CD4-positive, alpha-beta T cell treated with Interleukin-15 for 4 hours (primary cell): Measurements from ENCODE around the gene XXYLT1.

Source experiments
- DNase-seq: peaks from one replicate; pipeline ENCODE4 v3.0.0-alpha.2; 2020; ENCODE audit warnings: low spot score

XXYLT1 gene

DNA sequence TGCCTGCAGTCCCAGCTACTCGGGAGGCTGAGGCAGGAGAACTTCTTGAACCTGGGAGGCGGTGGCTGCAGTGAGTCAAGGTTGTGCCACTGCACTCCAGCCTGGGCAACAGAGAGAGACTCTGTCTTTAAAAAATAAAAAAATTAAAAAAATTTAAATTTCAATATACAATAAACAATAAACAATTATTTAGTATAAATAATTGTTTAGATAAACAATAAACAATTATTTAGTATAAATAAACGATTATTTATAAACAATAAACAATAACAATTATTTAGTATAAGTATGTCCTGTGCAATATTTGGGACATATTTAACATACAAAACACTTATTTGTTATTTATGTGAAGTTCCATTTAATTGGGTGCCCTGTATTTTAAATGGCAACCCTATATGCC is 119.6 kb downstream of the XXYLT1 start:
- DNase-seq, result no peak

DNA sequence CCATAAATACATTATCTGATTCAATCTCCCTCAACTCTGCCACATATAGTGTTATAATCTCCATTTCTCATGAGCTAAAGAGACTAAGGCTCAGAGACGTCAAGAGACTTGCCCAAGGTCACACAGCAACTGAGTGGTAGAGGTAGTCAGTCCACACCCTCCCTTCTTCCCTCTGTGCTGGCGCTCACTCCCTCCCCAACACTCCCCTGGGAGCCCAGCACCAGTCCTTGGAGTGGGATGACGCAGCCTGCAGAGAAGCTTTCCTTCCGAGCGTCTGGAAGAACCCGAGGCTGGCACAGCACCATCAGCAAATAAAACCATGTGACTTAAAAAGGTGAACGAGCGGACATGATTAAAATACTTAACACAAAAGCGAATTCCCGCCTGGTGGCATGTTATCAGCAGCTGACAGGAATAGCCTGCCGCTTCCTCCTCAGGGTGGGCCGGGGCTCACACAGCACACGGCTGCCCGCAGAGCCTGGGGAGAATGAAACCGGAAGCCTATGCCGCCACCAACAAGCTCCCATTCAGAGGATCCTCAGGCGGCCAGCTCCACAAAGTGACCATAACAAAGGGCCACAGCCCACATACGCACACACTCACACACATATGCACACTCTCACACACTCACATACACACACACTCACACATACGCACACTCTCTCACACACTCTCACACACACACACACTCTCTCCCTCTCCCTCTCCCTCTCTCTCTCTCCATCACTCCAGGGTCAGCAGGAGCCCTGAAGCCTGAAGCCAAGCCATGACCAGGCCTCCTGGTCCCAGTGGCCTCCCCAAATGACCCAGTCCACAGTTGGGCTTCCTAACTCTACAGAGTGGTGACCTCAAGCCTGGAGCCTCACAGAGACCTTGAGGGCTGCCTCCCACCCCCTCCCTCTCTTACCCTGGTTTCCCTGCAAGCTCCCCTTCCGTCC is 120.5 kb downstream of the XXYLT1 start:
- peak; percentile 12 for DNase-seq

DNA sequence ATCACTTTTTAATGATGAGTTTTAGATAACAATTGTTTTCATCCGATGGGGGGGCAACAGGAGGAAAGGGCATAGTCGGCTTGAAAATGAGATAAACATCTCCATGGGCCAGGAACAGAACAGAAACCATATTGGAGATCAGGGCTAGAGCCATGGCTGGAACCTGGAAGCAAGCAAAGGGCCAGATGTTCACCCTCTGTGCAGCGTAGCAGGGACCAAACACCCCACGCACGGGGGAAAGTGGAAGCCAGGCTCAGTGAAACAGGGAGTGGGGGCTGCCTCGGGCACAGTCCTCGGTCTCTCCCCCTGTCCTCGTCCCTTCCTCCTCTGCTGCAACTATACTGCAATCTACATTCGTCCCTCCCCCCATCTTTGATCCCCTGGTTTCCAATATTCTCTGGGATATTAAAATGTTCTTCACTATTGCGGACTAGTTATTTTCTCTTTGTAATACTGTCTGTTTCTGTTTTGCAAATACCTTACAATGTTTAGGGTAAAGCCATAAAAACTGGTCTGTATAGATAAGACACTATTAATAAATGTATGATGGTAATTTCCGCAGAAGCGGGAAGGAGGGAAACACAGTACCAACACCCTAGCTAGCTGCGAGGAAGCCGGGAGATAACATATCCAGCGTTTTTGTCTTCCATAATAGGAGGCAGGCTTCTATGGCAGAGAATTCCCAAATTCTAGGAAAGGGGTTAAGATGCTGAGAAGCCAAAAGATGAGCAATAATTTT is 121.5 kb downstream of the XXYLT1 start:
- no peak for DNase-seq

DNA sequence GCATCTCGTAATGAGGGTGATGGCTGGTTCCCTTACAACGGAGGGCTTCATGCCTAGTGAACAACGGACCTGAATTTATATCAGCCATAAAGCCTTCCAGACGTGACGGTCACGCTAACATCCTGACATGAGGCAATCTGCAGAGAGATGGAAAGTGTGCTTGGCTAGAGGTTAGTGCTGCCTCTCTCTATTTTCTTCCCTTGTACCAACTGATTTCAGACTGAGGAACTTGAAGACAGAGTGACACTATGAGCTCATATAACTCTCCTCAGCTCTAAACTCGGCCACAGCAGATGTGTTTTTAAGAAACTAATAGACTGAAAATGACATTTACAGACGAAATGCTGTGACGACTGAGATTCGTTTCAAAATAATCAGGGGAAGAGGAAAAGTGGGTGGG is 122.4 kb downstream of the XXYLT1 start:
- no peak for DNase-seq

DNA sequence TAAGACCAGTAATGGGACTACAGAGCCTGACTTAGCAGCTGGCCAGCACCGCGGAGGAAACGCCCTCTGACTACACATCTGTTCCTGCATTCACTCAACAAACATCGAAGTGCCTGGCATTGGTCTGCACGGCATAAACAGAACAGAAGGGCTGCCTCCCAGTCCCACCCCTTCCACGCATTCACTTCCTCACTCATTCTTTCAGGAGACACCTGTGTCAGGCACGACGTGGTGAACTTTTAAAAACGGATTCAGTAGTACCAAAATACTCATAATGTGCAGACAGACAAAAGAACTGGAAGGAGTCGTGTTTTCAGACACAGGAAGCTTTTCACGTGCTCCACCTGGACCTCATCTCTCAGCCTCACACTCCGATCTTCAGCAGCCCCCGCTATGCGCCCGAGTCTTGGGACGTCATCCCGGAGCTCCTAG is 123.3 kb downstream of the XXYLT1 start:
- DNase-seq, result peak; percentile 13

DNA sequence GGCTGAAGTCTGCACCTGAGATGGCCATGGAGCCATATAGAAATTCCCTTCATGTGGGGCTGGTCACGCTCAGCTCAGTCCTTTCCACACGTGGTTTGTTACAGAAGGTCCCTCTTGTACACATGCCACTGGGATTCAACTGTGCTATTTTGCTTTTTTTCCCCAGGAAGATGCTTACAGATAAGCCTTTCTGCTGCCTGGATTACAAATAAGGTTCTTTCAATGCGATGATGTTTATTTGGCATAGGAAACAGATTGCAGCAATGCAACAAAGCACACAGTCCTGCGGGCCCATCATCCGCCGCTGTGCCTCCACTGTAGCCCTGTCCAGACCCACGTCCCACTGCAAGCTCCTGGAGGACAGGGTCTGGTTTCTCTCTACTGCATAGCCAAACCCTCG is 124.8 kb downstream of the XXYLT1 start:
- DNase-seq, result no peak

DNA sequence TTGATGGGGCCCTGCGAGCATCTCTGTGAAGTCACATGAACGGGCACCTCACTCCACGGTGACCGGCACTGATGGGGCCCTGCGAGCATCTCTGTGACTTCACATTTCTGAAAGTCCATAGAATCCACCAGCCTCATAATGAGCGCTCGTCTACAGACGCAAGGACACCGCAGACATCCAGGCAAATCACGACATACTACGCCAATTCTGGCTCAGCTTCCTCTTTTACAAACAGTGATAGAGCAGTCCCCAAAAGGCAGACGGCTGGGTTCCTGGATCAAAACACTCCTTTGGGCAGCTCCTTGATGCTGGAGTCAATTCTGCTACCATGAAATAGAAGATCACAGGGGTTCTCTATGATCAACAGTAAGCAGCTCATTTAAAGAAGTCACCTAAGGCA is 125.4 kb downstream of the XXYLT1 start:
- DNase-seq, result no peak

DNA sequence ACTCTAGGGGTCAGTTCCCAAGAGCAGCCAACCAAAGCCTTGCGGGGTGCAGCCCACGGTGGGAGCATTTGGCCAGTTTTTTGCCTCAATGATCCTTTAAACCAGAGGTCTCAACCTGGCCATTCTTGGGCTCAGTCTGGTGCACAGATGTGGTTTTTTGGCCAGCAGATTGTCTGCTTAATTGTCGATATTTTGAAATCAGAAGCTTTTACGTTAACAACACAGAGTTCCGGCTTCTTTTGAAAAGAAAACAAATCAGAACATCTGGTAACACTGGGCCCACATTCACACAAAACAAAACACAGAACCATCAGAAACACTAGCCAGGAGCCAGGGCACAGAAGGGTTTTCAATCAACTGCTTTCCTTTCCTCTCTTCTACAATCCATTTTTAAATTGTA is 127.7 kb downstream of the XXYLT1 start:
- DNase-seq, result no peak

DNA sequence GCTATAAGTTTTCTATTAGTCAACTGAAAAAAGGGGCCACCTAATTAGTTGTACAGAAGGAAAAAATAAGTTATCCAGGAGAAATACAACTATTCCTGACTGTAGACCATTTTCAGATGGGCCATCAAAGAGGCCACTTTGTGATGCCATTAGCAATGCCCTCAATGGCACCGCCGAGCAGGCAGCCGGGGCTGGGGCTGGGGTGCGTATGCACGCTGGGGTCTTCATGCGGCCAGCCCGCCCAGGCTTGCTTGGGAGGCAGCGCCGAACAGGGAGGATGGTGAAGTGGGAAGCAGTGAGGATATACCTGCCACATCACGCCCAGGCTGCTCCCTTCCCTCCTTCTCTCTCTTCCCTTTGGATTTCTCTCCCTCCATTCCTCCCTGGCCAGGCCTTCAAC is 128.4 kb downstream of the XXYLT1 start:
- DNase-seq, result no peak

DNA sequence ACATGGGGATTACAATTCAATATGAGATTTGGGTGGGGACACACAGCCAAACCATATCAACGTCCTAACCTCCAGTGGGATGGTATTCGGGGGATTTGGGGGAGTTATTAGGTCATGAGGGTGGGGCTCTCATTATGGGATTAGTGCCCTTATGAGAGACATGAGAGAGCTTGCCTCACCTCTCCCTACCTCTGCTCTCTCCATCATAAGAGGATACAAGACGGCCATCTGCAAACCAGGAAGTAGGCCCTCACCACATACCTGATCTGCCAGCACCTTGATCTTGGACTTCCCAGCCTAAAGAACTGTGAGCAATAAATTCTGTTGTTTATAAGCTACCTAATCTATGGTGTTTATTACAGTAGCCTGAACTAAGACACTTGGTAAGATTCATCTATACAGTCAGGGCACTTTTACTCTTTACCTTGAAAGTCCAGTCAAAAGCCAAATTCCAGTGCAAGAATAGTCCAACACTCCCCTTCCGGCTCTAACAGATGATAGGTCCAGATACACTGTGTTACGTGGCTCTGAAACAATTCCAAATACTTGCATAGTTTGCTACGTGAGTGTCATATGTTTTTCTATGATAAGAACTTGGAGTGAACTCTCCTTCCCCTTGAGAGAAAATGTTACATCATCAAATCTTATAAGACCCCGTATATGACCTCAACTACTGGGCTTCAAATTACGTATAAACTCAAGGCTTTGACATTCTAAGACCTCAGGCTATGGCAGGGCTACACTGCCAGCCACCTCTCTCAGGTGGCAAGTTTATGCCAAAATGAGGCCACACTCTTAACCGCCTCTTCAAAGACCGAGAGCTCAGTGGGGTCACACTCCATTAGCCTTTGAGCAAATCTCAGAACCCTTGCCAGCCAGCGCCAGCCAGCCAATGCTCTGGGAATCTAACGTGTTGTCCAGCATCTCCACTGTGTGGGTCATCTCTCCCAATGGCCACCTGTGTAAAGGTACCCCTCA is 129.9 kb downstream of the XXYLT1 start:
- DNase-seq, result no peak

DNA sequence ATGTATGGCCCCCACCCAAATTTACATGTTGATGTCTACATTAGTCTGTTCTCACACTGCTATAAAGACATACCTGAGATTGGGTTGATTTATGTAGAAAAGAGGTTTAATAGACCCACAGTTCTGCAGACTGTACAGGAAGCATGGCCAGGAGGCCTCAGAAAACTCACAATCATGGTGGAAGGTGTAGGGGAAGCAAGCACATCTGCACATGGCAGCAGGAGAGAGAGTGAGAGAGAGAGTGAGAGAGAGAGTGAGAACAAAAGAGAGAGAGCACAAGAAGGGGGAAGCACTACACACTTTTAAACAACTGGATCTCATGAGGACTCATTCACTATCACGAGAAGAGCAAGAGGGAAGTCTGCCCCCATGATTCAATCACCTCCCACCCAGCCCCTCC is 130.5 kb downstream of the XXYLT1 start:
- DNase-seq, result no peak

DNA sequence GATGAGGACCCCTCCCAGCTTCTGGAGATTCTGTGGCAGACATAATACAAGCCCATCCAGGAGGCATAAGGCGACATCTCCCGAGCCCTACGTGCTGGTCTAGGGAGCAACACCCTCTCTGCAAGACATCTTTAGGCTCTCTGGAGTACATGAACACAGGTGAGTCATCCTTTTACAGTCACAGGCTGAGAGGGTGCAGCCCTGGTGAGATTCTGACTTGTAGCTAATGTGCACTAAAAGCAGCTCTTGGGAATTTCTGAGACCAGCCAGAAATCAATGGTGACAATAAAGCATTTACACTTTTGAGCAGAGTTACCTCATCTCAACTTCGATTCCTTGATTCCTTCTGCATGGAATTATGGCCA is 131.1 kb downstream of the XXYLT1 start:
- DNase-seq, result no peak

DNA sequence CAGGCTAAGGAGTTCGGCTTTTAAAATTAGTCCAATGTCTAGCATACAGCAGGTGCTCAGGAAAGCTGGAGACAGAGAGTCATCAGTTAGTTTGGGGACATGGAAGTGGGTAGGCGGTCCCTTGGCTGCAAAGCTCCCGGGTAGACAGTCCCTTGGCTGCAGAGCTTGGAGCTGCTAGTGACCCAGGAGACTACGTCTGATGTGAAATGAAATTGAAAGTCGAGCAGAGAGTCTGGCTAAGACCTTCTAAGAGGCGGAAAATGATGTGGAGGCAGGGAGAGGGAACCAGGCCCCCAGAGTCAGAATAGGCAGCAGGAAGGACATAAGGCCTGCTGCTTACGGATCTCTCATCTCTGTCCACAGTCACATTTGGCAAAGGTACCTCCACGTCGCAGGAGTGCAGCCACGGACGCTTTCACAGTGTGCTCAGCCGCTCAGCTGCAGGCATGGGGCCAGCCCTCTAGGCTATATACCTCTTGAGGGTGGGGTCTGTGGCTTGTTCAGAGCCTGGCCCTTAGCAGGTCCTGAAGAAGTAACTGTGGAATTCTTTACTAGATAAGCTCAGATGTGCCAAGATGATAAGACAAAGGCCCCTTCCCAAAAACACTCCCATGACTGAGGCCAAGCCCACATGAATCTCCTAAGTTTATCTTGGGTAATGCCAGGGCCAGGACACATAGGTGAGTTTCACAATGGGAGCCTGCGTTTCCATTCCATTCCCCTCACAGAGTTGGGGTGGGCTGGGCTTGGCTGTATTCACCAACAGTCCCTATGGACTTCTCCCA is 131.7 kb downstream of the XXYLT1 start:
- no peak for DNase-seq

DNA sequence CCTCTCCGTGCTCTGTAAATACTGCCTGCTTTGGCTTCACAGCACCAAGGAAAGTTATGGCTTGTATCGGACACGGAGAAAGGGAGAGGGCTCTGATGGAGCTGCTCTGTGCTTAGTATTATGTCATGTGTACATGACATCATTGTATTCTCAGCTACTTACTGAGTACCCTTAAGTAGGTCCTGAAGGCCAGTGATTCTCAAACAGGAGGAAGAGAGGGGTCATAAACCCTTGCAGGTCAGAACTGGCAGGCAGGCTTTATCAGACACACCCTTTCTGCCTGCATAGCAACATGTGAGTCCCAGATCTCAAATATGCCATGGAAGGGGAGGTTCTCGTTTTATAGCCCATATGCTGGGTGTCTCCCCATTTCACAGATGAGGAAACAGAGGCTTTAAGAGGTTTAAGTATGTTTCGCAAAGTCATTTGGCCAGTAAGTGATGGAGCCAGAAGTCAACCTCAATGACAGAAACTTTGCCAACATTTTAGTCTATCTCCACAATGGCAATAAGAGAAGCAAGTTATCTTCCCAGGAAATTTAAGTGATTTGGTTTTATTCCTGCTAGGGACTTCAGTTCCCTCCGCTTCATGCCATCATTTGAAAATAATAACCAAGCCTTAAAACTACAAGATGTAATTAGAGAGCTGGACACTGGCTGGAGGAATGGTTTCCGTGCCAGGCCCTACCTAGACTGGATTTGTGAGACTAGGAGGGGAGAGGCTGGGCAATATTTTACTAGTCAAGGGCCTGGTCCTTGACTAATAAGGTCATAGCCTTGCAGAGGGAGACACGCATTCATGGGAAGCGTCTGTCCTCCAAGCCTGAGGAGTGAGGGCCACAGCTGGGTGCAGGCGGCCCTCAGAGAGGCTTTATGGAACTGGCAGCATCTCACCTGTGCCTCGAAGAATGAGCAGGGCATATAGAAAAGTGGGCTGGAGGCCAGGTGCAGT is 133.0 kb downstream of the XXYLT1 start:
- DNase-seq, result no peak

DNA sequence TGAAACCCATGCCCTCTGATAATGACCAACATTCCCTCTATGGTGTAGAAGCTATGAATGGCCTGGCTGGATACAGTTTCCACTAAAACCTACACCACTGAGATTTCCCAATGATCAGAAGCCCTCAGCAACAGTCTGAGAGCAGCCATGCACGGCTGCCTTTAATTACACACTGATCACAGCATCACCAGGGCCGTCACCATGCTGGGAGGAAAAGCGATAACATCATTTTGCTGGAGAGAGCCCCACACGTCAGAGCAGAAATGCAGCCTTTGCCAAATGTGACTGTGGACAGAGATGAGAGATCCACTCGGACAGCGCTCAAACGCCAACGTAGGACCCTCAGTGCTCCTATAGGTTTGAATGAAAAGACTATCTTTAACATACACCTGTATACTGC is 135.0 kb downstream of the XXYLT1 start:
- no peak for DNase-seq

DNA sequence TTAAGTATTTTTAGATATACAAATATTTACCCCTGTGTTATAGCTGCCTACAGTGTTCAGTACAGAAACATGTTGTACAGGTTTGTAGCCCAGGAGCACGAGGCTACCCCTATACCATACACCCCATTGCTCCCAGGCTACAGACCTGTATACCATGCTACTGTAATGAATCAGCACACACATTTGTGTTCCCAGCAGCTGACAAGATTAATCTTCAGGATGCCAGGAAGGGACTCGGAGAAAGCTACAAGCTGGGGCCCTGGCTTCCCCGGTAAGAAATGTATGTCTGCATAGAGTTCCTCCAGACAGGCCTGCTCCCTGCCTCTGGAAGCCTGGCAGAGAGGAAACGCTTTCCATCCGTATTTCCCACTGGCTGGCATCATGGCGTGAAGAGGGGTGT is 136.5 kb downstream of the XXYLT1 start:
- no peak for DNase-seq

DNA sequence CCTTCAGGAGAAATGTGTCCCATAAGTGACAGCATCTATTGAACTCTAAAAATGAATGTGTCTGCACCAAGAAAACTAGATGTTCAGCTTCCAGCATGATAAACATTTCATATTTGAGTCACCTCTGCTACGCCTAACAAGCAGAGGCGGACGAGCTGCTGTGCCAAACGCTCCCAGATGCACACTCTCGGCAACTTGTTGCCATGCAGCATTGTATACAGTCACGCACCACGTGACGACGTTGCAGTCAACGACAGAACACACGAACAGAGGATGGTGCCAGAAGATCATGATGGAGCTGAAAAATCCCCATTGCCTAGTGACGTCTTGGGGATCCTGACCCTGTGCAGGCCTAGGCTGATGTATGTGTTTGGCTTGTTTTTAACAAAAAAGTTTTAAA is 137.5 kb downstream of the XXYLT1 start:
- peak; percentile 43 for DNase-seq

DNA sequence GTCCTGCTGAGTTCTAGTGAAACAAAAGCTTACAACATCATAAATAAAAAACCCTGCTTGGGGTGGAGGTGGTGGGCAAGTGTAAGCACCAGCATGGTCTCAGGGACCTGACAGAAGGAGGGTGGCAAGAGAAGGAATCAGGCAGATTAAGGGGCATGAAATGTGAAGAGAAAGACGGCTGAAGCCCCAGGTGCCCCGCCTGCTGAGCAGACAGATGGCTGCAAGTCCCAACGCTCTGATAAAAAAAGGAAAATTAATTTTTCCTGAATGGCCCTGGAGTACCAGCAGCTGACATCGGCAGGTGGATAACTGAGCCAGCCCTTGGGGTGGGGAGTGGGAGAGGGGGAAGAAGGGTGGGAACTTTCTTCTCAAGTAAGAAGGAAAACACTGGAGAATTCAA is 137.9 kb downstream of the XXYLT1 start:
- no peak for DNase-seq

DNA sequence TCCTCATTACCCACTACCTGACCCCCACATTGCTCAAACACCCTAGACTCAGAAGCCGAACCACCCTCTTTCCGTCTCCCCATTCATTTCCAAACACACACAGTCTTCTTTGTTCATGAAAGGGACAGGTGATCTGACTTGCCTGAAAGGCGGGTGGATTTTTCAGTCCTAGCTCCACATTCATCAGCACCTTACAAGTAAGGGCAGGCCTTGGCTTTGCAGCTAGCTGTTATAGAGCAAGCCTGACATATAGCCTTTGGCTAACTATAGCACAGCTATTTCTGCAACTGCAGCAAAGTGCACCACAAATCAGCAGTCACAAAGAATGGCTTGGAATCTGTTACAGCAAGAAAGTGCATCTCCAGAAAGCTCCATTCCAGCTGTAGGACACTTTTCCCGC is 139.8 kb downstream of the XXYLT1 start:
- no peak for DNase-seq
